A172 (cell line): ENCODE results near the gene BST1. TPM values are rescaled to one million over a fixed set of nuclear protein-coding genes. Genes with fewer than 3 reads are reported as not detected.

Source experiments
- DNase-seq: peaks from one replicate; pipeline ENCODE4 v3.0.0-alpha.2; 2015; ENCODE audit warnings: low spot score
- total RNA-seq: library from RNA; depleted of rRNA; stranded (reverse); fragments of >200 nt; shearing (Covaris generic); gene quantifications from 2 replicates; pipeline ENCODE4 v1.2.3, GENCODE V29; 2014; rRNA removed

BST1 gene
- not detected in 2 replicates for total RNA-seq

- no peak for DNase-seq
Observed at GRCh38 chr4:15702941-15703403, at the start of gene BST1. BST1 (plus strand) TSS chr4:15703065; CDS start chr4:15703145, 80 bp downstream.

- peak; percentile 15 for DNase-seq
Observed at GRCh38 chr4:15653420-15653819, 49.4 kb upstream of the BST1 start.

GRCh38 chr4:15653864-15654592, 48.8 kb upstream of the BST1 start:
- peak; percentile 64 for DNase-seq

GRCh38 chr4:15654593-15655222, 48.2 kb upstream of the BST1 start:
- peak; percentile 23 for DNase-seq

GRCh38 chr4:15655223-15656037, 47.4 kb upstream of the BST1 start, which contains the start of gene FBXL5:
FBXL5 (minus strand) TSS chr4:15655357; CDS start chr4:15655287, 70 bp downstream.
- DNase-seq: peak; percentile 58

GRCh38 chr4:15656038-15656470, 46.8 kb upstream of the BST1 start:
- no peak for DNase-seq

GRCh38 chr4:15657366-15657765, 45.5 kb upstream of the BST1 start:
- no peak for DNase-seq

- no peak for DNase-seq
Observed at GRCh38 chr4:15658136-15658770, 44.6 kb upstream of the BST1 start.

GRCh38 chr4:15658781-15659180, 44.1 kb upstream of the BST1 start:
- DNase-seq: no peak

- no peak for DNase-seq
Observed at GRCh38 chr4:15659768-15660570, 42.9 kb upstream of the BST1 start.

GRCh38 chr4:15665753-15666365, 37.0 kb upstream of the BST1 start:
- DNase-seq: peak; percentile 82

GRCh38 chr4:15667006-15667405, 35.9 kb upstream of the BST1 start:
- no peak for DNase-seq

GRCh38 chr4:15668566-15669435, 34.1 kb upstream of the BST1 start:
- DNase-seq: no peak

GRCh38 chr4:15670576-15670975, 32.3 kb upstream of the BST1 start:
- DNase-seq: no peak

- DNase-seq: no peak
Observed at GRCh38 chr4:15672101-15672500, 30.8 kb upstream of the BST1 start.

- no peak for DNase-seq
Observed at GRCh38 chr4:15673337-15673736, 29.5 kb upstream of the BST1 start.

GRCh38 chr4:15674046-15674445, 28.8 kb upstream of the BST1 start:
- DNase-seq: no peak

- DNase-seq: no peak
Observed at GRCh38 chr4:15674926-15675325, 27.9 kb upstream of the BST1 start.

GRCh38 chr4:15675356-15675755, 27.5 kb upstream of the BST1 start:
- no peak for DNase-seq
